HG03039 (cell line): ENCODE data around the gene EFCAB13.
"Not testable (repeated sequence)": the region's sequence is repeated elsewhere in the genome, so short reads cannot be mapped to it uniquely, and the experiment has no call there.

Experiments
- ATAC-seq: cut with Tn5 transposase; IDR thresholded peaks from one replicate; pipeline ENCODE4 v1.9.1; 2021; ENCODE audit warnings: mild to moderate bottlenecking, moderate library complexity; ENCODE audit not compliant: unreplicated experiment

The EFCAB13 gene

DNA sequence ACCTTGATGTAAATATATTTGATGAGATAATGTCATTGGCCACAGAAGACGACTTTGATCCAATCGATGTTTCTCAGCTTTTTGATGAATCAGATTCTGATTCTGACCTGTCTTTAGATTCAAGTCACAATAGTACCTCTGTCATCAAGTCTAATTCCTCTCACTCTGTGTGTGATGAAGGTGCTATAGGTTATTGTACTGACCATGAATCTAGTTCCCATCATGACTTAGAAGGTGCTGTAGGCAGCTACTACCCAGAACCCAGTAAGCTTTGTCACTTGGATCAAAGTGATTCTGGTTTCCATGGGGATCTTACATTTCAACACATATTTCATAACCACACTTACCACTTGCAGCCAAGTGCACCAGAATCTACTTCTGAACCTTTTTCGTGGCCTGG lies 101.5 kb downstream of the EFCAB13 start:
- not testable (repeated sequence) for ATAC-seq

DNA sequence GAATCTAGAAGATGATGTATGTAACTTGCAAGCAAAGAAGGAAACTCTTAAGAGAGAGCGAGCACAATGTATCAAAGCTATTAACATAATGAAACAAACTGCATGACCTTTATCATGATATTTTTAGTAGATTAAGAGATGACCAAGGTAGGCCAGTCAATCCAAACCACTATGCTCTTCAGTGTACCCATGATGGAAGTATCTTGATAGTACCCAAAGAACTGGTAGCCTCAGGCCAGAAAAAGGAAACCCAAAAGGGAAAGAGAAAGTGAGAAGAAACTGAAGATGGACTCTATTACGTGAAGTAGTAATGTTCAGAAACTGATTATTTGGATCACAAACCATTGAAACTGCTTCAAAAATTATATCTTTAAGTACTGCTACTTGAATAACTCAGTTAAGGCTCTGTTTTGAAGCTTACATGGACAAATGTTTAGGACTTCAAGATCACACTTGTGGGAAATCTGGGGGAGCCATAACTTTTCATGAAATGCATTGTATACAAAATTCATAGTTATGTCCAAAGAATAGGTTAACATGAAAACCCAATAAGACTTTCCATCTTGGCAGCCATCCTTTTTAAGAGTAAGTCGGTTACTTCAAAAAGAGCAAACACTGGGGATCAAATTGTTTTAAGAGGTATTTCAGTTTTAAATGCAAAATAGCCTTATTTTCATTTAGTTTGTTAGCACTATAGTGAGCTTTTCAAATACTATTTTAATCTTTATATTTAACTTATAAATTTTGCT lies 102.3 kb downstream of the EFCAB13 start:
- not testable (repeated sequence) for ATAC-seq

DNA sequence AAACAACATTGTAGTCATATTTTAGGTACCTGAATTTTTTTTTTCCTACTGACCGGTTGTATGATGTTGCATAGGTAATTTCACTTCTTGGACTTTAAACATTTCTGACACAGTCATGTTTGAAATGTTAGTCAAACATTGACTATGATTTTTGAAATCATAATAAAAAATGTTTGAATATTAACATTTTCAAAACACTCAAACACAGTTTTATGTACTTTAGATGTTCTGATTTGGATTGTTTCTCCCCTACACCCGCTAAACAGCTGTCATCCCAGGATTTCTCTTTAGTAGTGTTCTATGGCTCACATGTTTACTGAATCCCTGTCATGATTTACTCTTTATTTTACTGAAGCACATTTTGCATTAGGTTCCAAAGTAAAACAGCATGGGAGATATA lies 104.2 kb downstream of the EFCAB13 start:
- no peak for ATAC-seq

DNA sequence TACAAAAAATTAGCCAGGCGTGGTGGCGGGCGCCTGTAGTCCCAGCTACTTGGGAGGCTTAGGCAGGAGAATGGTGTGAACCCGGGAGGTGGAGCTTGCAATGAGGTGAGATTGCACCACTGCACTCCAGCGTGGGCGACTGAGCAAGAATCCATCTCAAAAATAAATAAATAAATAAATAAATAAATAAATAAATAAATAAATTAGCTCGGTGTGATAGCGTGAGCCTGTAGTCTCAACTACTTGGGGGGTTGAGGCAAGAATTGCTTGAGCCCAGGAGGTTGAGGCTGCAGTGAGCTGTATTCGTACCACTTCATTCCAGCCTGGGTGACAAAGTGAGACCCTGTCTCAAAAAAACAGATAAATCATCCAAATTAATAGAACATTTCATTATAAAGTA lies 108.5 kb downstream of the EFCAB13 start:
- ATAC-seq: not testable (repeated sequence)

DNA sequence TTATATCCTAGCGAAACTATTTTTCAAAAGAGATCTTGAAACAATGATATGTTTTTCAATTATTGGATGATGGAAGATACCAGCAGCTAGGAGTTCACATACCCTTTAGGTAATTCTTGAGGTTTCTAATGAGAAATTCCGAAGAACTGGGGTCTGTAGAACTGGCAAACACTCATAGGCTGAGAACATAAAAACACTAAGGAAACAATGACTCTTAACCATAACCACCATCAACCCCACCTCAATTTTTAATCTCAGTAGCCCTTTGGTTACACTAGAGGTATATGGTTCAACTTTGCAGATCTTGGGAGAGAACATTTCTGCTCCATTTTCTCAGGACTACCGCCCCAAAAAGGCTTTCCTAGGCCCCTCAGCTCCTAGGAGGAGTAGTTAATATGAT lies 141.4 kb downstream of the EFCAB13 start:
- no peak for ATAC-seq

DNA sequence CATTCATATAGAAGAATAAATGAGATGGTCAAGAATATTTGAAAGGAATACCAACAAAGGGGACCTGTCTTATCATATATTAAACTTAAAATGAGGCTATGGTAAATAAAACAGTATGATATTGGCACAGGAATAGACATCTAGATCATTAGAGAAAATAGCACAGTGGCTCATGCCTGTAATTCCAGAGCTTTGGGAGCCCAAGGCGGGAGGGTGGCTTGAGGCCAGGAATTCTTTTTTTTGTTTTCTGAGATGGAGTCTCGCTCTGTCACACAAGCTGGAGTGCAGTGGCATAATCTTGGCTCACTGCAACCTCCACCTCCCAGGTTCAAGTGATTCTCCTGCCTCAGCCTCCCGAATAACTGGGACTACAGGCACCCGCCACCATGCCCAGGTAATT lies 143.2 kb downstream of the EFCAB13 start:
- ATAC-seq: not testable (repeated sequence)

DNA sequence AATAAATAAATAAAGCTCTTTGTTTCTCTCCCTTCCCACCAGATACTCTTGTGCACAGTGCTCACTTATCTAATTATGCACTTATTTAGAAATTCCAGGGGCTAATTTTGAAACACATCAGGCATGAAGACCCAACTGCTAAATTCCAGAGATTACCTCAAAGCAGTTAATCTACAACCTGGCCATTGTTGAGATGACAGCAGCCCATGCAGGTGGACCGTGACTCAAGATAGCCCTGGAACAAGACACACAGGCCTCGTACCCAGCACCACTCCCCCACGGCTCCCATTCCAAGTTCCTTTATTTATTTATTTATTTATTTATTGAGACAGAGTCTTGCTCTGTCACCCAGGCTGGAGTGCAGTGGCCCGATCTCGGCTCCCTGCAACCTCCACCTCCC lies 147.1 kb downstream of the EFCAB13 start:
- ATAC-seq: no peak

DNA sequence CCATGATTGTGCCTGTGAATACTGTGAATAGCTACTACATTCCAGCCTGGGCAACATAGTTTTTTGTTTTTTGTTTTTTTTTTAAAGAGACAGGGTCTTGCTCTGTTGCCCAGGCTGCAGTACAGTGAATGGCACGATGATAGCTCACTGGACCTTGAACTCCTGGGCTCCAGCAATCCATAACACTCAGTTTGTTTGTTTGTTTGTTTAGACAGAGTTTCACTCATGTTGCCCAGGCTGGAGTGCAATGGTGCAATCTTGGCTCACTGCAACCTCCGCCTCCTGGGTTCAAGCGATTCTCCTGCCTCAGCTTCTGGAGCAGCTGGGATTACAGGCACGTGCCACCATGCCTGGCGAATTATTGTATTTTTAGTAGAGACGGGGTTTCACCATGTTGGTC lies 148.3 kb downstream of the EFCAB13 start:
- ATAC-seq: not testable (repeated sequence)
